HepG2 (cell line): ENCODE results near the gene UBASH3A. TPM values are rescaled to one million over a fixed set of nuclear protein-coding genes. Genes with fewer than 3 reads are reported as not detected.

Experiments
- CEBPG ChIP-seq: IDR thresholded peaks from 2 replicates; pipeline ENCODE4 v1.6.1; 2016
- DNMT3B ChIP-seq: conservative IDR thresholded peaks from 2 replicates; pipeline ENCODE4 v1.6.1; 2016; ENCODE audit warnings: missing biosample characterization, control low read depth
- HDAC1 ChIP-seq: sonication (generic); formaldehyde crosslinking; IDR thresholded peaks from 2 replicates; pipeline ENCODE4 v1.5.1; 2020; ENCODE audit warnings: mild to moderate bottlenecking, missing genetic modification reagents
- IRX3 ChIP-seq: sonication (generic); formaldehyde crosslinking; IDR thresholded peaks from 2 replicates; pipeline ENCODE4 v1.8.1; 2023; ENCODE audit warnings: mild to moderate bottlenecking, low read depth, missing genetic modification reagents, borderline replicate concordance
- JDP2 ChIP-seq: sonication (generic); formaldehyde crosslinking; IDR thresholded peaks from 2 replicates; pipeline ENCODE4 v1.8.1; 2022; ENCODE audit warnings: missing genetic modification reagents, borderline replicate concordance
- NCOA1 ChIP-seq: sonication (generic); formaldehyde crosslinking; IDR thresholded peaks from 2 replicates; pipeline ENCODE4 v1.9.0; 2021; ENCODE audit warnings: missing genetic modification reagents
- NCOR1 ChIP-seq: fragments of 200-600 bp; sonication (generic); IDR thresholded peaks from 2 replicates; pipeline ENCODE4 v1.7.0; 2017; ENCODE audit warnings: antibody characterized with exemption, low read length, borderline replicate concordance
- SOX6 ChIP-seq, 2 experiments: fragments of 450-650 bp in 1 of 2; sonication (generic) in 1 of 2; formaldehyde crosslinking in 1 of 2; IDR thresholded peaks; 2 replicates each; pipeline versions ENCODE4 v1.4.0 to v1.6.1; 2017 to 2020; ENCODE audit warnings: antibody characterized with exemption in 1 of 2, mild to moderate bottlenecking in 1 of 2, missing genetic modification reagents in 1 of 2
- TBX3 ChIP-seq: fragments of 450-650 bp; IDR thresholded peaks from 2 replicates; pipeline ENCODE4 v1.6.1; 2017; ENCODE audit warnings: antibody characterized with exemption, mild to moderate bottlenecking, inconsistent platforms, borderline replicate concordance
- TRIM24 ChIP-seq: sonication (generic); formaldehyde crosslinking; IDR thresholded peaks from 2 replicates; pipeline ENCODE4 v1.8.0; 2022; ENCODE audit warnings: mild to moderate bottlenecking, missing genetic modification reagents
- ZMYM3 ChIP-seq: sonication (generic); formaldehyde crosslinking; IDR thresholded peaks from 2 replicates; pipeline ENCODE4 v1.5.1; 2020; ENCODE audit warnings: mild to moderate bottlenecking, missing genetic modification reagents
- ZNF317 ChIP-seq: sonication (generic); formaldehyde crosslinking; IDR thresholded peaks from 2 replicates; pipeline ENCODE4 v1.5.0; 2020; ENCODE audit warnings: mild to moderate bottlenecking, missing genetic modification reagents
- ZSCAN9 ChIP-seq: IDR thresholded peaks from 2 replicates; pipeline ENCODE4 v1.6.1; 2016; ENCODE audit warnings: borderline replicate concordance
- polyA plus RNA-seq, 8 experiments: library from polyadenylated mRNA; depleted of rRNA in 3 of 8; stranded (reverse) in 7 of 8; unstranded in 1 of 8; fragments of >200 nt; fragmentation: Illumina TruSeq in 4 of 8; extraction: Trizol in 4 of 8; gene quantifications; 2 replicates each; pipeline versions ENCODE4 v1.2.1 to v1.2.3, GENCODE V29; 2011 to 2016; ENCODE audit warnings: low read depth in 4 of 8, missing spikeins in 1 of 8, mixed read lengths in 1 of 8; ENCODE audit not compliant: insufficient read depth in 1 of 8
- total RNA-seq, 5 experiments: library from RNA; depleted of rRNA; stranded (reverse); fragments of >200 nt; fragmentation: Illumina TruSeq; extraction: Trizol; gene quantifications; 2 replicates each; pipeline ENCODE4 v1.2.3, GENCODE V29; 2016; ENCODE audit warnings: low read depth in 1 of 5
- TF ChIP-seq, protein P1 (sequence below): sonication (generic); formaldehyde crosslinking; IDR thresholded peaks from 2 replicates; pipeline ENCODE4 v1.4.0; 2020; ENCODE audit warnings: missing genetic modification reagents, borderline replicate concordance
- TF ChIP-seq, protein P2 (sequence below): sonication (generic); formaldehyde crosslinking; IDR thresholded peaks from 2 replicates; pipeline ENCODE4 v1.5.0; 2020; ENCODE audit warnings: mild to moderate bottlenecking, missing genetic modification reagents, borderline replicate concordance
- TF ChIP-seq, protein P3 (sequence below): sonication (generic); formaldehyde crosslinking; IDR thresholded peaks from 2 replicates; pipeline ENCODE4 v1.5.0; 2020; ENCODE audit warnings: missing genetic modification reagents
- TF ChIP-seq, protein P4 (sequence below): sonication (generic); formaldehyde crosslinking; IDR thresholded peaks from 2 replicates; pipeline ENCODE4 v1.5.0; 2020; ENCODE audit warnings: missing genetic modification reagents

UBASH3A gene
- total and polyA plus RNA-seq, 2 of the 13 experiments (the other 11 are each of a cell fraction or from before 2014, with no cell fraction given): not detected

DNA sequence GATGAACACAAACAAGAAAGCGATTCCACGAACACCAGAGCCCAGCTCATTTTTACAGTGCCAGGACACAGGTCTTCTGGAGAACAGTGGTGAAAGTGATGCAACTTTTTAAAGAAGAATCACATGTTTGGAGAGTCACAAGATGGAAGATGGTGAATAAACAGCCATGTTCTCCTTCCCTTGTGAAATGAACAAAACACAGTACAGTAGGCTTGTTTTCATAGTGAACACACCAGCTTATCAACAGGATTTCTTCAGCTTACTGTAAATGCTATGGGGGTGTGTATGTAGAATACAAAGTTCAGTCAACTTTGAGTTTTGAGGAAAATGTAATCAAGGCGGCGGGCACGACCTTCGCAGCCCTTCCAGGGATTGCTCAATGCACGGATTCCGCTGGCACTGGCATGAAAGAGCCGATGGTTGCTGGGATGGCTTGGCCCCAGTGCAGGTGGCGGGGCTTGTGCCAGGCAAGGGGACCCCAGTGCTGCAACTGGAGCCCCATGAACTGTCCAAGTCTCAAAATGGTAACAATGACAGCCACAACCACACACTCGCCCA is 17.6 kb upstream of the UBASH3A start (continued):
- TF ChIP-seq, protein P1, sequence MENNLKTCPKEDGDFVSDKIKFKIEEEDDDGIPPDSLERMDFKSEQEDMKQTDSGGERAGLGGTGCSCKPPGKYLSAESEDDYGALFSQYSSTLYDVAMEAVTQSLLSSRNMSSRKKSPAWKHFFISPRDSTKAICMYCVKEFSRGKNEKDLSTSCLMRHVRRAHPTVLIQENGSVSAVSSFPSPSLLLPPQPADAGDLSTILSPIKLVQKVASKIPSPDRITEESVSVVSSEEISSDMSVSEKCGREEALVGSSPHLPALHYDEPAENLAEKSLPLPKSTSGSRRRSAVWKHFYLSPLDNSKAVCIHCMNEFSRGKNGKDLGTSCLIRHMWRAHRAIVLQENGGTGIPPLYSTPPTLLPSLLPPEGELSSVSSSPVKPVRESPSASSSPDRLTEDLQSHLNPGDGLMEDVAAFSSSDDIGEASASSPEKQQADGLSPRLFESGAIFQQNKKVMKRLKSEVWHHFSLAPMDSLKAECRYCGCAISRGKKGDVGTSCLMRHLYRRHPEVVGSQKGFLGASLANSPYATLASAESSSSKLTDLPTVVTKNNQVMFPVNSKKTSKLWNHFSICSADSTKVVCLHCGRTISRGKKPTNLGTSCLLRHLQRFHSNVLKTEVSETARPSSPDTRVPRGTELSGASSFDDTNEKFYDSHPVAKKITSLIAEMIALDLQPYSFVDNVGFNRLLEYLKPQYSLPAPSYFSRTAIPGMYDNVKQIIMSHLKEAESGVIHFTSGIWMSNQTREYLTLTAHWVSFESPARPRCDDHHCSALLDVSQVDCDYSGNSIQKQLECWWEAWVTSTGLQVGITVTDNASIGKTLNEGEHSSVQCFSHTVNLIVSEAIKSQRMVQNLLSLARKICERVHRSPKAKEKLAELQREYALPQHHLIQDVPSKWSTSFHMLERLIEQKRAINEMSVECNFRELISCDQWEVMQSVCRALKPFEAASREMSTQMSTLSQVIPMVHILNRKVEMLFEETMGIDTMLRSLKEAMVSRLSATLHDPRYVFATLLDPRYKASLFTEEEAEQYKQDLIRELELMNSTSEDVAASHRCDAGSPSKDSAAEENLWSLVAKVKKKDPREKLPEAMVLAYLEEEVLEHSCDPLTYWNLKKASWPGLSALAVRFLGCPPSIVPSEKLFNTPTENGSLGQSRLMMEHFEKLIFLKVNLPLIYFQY: peak; percentile 24; the same call in 1 of the 2 replicates
- TF ChIP-seq, protein P2, sequence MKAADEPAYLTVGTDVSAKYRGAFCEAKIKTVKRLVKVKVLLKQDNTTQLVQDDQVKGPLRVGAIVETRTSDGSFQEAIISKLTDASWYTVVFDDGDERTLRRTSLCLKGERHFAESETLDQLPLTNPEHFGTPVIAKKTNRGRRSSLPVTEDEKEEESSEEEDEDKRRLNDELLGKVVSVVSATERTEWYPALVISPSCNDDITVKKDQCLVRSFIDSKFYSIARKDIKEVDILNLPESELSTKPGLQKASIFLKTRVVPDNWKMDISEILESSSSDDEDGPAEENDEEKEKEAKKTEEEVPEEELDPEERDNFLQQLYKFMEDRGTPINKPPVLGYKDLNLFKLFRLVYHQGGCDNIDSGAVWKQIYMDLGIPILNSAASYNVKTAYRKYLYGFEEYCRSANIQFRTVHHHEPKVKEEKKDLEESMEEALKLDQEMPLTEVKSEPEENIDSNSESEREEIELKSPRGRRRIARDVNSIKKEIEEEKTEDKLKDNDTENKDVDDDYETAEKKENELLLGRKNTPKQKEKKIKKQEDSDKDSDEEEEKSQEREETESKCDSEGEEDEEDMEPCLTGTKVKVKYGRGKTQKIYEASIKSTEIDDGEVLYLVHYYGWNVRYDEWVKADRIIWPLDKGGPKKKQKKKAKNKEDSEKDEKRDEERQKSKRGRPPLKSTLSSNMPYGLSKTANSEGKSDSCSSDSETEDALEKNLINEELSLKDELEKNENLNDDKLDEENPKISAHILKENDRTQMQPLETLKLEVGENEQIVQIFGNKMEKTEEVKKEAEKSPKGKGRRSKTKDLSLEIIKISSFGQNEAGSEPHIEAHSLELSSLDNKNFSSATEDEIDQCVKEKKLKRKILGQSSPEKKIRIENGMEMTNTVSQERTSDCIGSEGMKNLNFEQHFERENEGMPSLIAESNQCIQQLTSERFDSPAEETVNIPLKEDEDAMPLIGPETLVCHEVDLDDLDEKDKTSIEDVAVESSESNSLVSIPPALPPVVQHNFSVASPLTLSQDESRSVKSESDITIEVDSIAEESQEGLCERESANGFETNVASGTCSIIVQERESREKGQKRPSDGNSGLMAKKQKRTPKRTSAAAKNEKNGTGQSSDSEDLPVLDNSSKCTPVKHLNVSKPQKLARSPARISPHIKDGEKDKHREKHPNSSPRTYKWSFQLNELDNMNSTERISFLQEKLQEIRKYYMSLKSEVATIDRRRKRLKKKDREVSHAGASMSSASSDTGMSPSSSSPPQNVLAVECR: peak; percentile 67; the same call in 1 of the 2 replicates
- peak; percentile 55; the same call in 1 of the 2 replicates for TF ChIP-seq TBX3
- TF ChIP-seq, protein P3, sequence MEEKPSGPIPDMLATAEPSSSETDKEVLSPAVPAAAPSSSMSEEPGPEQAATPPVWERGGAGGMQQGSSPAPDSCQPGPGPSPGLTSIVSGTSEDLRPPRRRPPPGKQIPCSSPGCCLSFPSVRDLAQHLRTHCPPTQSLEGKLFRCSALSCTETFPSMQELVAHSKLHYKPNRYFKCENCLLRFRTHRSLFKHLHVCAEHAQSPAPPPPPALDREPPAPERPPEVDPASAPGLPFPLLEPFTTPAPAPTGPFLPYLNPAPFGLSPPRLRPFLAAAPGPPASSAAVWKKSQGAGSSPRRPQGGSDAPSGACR (CRISPR knock-in tag): peak; percentile 93
- TF ChIP-seq ZNF317 (CRISPR knock-in tag): 0 out of 2 replicates have a peak, but pooled peaks have one; percentile 40
- TF ChIP-seq, protein P4, sequence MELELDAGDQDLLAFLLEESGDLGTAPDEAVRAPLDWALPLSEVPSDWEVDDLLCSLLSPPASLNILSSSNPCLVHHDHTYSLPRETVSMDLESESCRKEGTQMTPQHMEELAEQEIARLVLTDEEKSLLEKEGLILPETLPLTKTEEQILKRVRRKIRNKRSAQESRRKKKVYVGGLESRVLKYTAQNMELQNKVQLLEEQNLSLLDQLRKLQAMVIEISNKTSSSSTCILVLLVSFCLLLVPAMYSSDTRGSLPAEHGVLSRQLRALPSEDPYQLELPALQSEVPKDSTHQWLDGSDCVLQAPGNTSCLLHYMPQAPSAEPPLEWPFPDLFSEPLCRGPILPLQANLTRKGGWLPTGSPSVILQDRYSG: no peak
- TF ChIP-seq IRX3 (CRISPR knock-in tag): no peak
- no peak for TF ChIP-seq JDP2 (CRISPR knock-in tag)
- TF ChIP-seq SOX6 (IDR thresholded peaks at IDR 0.05): no peak
- peak; percentile 91 for TF ChIP-seq SOX6 (CRISPR knock-in tag; IDR thresholded peaks at IDR 0.05)
- TF ChIP-seq NCOR1: peak; percentile 87; the same call in 1 of the 2 replicates
- TF ChIP-seq TRIM24 (CRISPR knock-in tag): 0 out of 2 replicates have a peak, but pooled peaks have one; percentile 72
- TF ChIP-seq ZSCAN9 (CRISPR knock-in tag): peak; percentile 75; the same call in 1 of the 2 replicates
- TF ChIP-seq HDAC1 (CRISPR knock-in tag): peak; percentile 78
- TF ChIP-seq DNMT3B: no peak
- TF ChIP-seq ZMYM3: peak; percentile 66
- TF ChIP-seq NCOA1 (CRISPR knock-in tag): no peak
- peak; percentile 94 for TF ChIP-seq CEBPG (CRISPR knock-in tag)
